ENCODE data around the gene C17orf107.
A peak's percentile ranks its signal among the peaks of the same experiment; 100 is the strongest.

C17orf107 gene

DNA sequence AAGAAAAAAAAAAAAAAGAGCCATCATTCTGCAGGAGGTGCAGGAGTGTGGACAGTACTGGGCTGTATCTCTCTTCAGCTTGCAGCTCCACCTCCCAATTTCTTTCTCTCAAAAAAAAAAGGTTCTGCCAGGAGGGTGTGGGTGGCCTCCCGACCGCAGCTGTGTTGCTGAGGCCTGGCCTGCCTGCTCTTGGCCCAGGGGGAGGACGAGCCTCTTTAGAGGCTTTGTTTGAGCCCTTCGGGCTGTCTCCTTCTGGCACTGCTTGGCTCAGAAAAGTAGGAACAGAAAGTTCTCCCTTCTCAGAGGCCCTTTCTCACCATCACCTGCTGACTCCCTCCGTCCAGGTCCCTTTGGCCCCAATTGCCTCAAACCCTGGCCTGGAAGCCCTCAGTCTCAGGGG lies 22.2 kb upstream of the C17orf107 start:
- ChIA-PET CTCF (no interaction called here), POLR2A (no interaction called here)
- TF ChIP-seq ELF4 (IDR thresholded peaks at IDR 0.05) = no peak
- TF ChIP-seq FOXM1 (IDR thresholded peaks at IDR 0.05; ENCODE audit: borderline replicate concordance) = no peak
- TF ChIP-seq L3MBTL2 (conservative IDR thresholded peaks at IDR 0.05) = no peak
- no peak for TF ChIP-seq FOXA1 (IDR thresholded peaks at IDR 0.05)
- TF ChIP-seq TARDBP (IDR thresholded peaks at IDR 0.05) = no peak
- no peak for TF ChIP-seq ARNT (IDR thresholded peaks at IDR 0.05)
- TF ChIP-seq ZNF384 (IDR thresholded peaks at IDR 0.05) = no peak
- TF ChIP-seq SUZ12 (IDR thresholded peaks at IDR 0.05) = no peak
- TF ChIP-seq NFRKB (IDR thresholded peaks at IDR 0.05) = no peak
- no peak for TF ChIP-seq LEF1 (IDR thresholded peaks at IDR 0.05; ENCODE audit: borderline replicate concordance)
- TF ChIP-seq, protein P1, sequence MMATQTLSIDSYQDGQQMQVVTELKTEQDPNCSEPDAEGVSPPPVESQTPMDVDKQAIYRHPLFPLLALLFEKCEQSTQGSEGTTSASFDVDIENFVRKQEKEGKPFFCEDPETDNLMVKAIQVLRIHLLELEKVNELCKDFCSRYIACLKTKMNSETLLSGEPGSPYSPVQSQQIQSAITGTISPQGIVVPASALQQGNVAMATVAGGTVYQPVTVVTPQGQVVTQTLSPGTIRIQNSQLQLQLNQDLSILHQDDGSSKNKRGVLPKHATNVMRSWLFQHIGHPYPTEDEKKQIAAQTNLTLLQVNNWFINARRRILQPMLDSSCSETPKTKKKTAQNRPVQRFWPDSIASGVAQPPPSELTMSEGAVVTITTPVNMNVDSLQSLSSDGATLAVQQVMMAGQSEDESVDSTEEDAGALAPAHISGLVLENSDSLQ (IDR thresholded peaks at IDR 0.05) = no peak
- no peak for TF ChIP-seq FOXK2 (IDR thresholded peaks at IDR 0.05)
- TF ChIP-seq CTBP1 (IDR thresholded peaks at IDR 0.05; ENCODE audit: borderline replicate concordance) = no peak
- TF ChIP-seq HDGF (IDR thresholded peaks at IDR 0.05; ENCODE audit: borderline replicate concordance) = no peak
- TF ChIP-seq BHLHE40 (IDR thresholded peaks at IDR 0.05; ENCODE audit: borderline replicate concordance) = no peak
- no peak for TF ChIP-seq SP1 (IDR thresholded peaks at IDR 0.05)
- DNase-seq (ENCODE audit: extremely low spot score) = no peak

DNA sequence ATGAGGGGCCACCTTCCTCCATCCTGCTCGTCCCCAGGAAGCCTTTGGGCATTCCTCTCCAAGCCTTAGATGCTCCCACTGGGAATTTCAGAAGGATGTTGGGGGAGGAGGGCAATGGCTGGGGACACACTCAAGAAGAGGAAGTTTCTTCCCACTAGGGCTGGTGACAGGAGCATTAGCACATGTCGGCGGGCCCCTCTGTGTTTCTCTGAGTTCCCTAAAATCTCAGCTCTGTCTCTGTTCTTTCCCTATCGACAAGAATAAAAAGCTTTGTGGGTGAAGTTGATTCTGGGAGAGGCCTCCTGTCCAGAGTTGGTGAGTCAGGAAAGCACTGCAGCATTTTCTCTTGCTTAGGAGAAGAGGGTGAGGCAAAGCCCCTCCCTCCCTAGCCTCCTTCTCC lies 19.7 kb upstream of the C17orf107 start:
- POLR2A ChIA-PET = no interaction called here
- TF ChIP-seq FOXA1 (IDR thresholded peaks at IDR 0.05) = no peak
- TF ChIP-seq BHLHE40 (IDR thresholded peaks at IDR 0.05; ENCODE audit: borderline replicate concordance) = no peak
- TF ChIP-seq FOXK2 (IDR thresholded peaks at IDR 0.05) = no peak
- no peak for TF ChIP-seq ZNF384 (IDR thresholded peaks at IDR 0.05)
- CTCF ChIA-PET = no interaction called here
- no peak for DNase-seq (ENCODE audit: extremely low spot score)

DNA sequence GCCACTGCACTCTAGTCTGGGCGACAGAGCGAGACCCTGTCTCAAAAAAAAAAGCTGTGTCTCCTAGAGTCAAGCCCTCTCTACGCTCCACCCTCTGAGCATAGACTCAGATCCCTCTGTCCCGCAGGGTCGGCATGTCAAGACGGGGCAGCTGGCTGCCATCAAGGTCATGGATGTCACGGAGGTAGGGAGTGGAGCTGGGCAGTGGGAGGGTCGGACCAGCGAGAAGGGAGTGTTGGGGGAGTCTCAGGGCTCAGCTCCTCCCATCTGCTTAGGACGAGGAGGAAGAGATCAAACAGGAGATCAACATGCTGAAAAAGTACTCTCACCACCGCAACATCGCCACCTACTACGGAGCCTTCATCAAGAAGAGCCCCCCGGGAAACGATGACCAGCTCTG lies 18.5 kb upstream of the C17orf107 start:
- POLR2A ChIA-PET = interaction anchor here (0.7 to 1.7 kb wide), 2 partner anchors 46 to 91 kb away, joined by 3 to 14 read pairs; no protein-coding TSS in a partner anchor
- no peak for TF ChIP-seq ELF4 (IDR thresholded peaks at IDR 0.05)
- TF ChIP-seq BHLHE40 (IDR thresholded peaks at IDR 0.05; ENCODE audit: borderline replicate concordance) = no peak
- TF ChIP-seq ARNT (IDR thresholded peaks at IDR 0.05) = no peak
- TF ChIP-seq LEF1 (IDR thresholded peaks at IDR 0.05; ENCODE audit: borderline replicate concordance) = no peak
- TF ChIP-seq FOXA1 (IDR thresholded peaks at IDR 0.05) = no peak
- TF ChIP-seq FOXK2 (IDR thresholded peaks at IDR 0.05) = no peak
- TF ChIP-seq, protein P1 (IDR thresholded peaks at IDR 0.05) = no peak
- no peak for TF ChIP-seq NFRKB (IDR thresholded peaks at IDR 0.05)
- no peak for TF ChIP-seq SP1 (IDR thresholded peaks at IDR 0.05)
- no peak for TF ChIP-seq ZNF384 (IDR thresholded peaks at IDR 0.05)
- no peak for TF ChIP-seq FOXM1 (IDR thresholded peaks at IDR 0.05; ENCODE audit: borderline replicate concordance)
- no peak for TF ChIP-seq CTBP1 (IDR thresholded peaks at IDR 0.05; ENCODE audit: borderline replicate concordance)
- TF ChIP-seq L3MBTL2 (conservative IDR thresholded peaks at IDR 0.05) = no peak
- TF ChIP-seq HDGF (IDR thresholded peaks at IDR 0.05; ENCODE audit: borderline replicate concordance) = no peak
- no peak for TF ChIP-seq SUZ12 (IDR thresholded peaks at IDR 0.05)
- TF ChIP-seq TARDBP (IDR thresholded peaks at IDR 0.05) = no peak
- no peak for DNase-seq (ENCODE audit: extremely low spot score)
- CTCF ChIA-PET = no interaction called here

DNA sequence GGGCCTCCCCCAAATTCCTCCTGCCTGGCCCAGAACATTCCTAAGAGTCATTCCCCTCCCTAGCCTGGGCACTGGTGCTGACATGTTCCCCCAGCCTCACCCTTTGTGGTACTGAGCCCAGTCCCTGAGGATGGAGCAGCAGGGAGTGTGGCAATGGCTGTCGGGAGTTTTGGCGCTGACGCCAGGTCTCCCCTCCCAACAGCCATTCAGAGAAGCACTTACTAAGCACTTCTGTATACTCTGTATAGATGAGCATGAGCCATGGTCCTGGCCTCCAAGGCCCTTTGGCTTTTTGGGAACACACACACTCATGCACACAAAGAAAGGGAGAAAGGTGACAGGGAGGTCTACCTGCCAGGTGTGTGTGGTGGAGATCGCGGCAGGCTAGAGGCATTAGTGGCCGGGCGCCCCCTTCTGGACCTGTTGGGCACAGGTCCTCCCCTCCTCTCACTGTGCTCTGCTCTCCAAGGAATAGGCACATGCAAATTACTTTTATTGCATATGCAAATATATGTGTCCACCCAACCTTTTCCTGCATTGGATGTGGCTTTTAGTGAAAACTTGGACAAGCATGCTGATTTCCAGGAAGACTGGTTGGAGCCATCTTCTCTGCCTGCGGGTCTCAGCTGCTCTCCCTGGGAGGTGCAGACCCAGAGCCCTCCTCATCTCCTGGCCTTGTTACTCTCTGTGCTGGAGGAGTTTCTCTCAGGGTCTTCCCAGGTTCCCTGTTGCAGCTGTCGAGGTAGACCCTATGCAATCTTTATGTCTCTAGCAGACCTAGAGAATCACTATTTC lies 17.4 kb upstream of the C17orf107 start:
- CTCF ChIA-PET = interaction anchor here (0.6 kb wide), 1 partner anchor 207 kb away, joined by 3 read pairs; no protein-coding TSS in a partner anchor
- TF ChIP-seq TARDBP (IDR thresholded peaks at IDR 0.05) (no peak), CTBP1 (IDR thresholded peaks at IDR 0.05; ENCODE audit: borderline replicate concordance) (no peak), SUZ12 (IDR thresholded peaks at IDR 0.05) (no peak), ELF4 (IDR thresholded peaks at IDR 0.05) (no peak), FOXK2 (IDR thresholded peaks at IDR 0.05) (no peak), FOXA1 (IDR thresholded peaks at IDR 0.05) (no peak), LEF1 (IDR thresholded peaks at IDR 0.05; ENCODE audit: borderline replicate concordance) (no peak), ZNF384 (IDR thresholded peaks at IDR 0.05) (no peak), HDGF (IDR thresholded peaks at IDR 0.05; ENCODE audit: borderline replicate concordance) (no peak), FOXM1 (IDR thresholded peaks at IDR 0.05; ENCODE audit: borderline replicate concordance) (no peak)
- TF ChIP-seq, protein P1 (IDR thresholded peaks at IDR 0.05) = no peak
- POLR2A ChIA-PET = interaction anchor here (0.7 to 1.7 kb wide), 2 partner anchors 47 to 92 kb away, joined by 3 to 14 read pairs; no protein-coding TSS in a partner anchor
- peak; percentile 75 for DNase-seq (ENCODE audit: extremely low spot score)

DNA sequence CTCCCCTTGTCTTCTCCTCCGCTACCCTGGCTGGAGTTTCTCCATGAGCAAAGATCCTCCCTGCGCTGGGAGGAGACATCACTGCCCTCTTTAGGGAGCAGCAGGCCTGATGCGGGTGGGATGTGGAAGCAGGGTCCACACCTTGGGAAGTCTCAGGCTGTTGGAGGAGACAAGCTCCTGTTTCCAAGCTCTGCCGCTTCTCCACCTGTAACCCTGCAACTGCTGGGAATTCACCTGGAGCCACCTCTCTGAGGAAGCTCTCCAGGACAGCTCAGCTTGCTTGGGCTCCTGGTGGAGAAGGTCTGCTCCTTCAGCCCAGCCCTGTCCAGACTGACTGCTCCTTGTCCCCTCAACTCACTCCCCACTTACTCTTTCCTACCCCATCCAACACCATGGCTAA lies 14.8 kb upstream of the C17orf107 start:
- no peak for DNase-seq (ENCODE audit: extremely low spot score)
- ChIA-PET CTCF (no interaction called here), POLR2A (no interaction called here)
- TF ChIP-seq TARDBP (IDR thresholded peaks at IDR 0.05) (no peak), LEF1 (IDR thresholded peaks at IDR 0.05; ENCODE audit: borderline replicate concordance) (no peak), FOXA1 (IDR thresholded peaks at IDR 0.05) (no peak), SUZ12 (IDR thresholded peaks at IDR 0.05) (no peak), HDGF (IDR thresholded peaks at IDR 0.05; ENCODE audit: borderline replicate concordance) (no peak), NFRKB (IDR thresholded peaks at IDR 0.05) (no peak), L3MBTL2 (conservative IDR thresholded peaks at IDR 0.05) (no peak)
- TF ChIP-seq, protein P1 (IDR thresholded peaks at IDR 0.05) = no peak

Data from HEK293T (cell line).